ENCODE results near the gene NETO2. TPM values are rescaled to one million over a fixed set of nuclear protein-coding genes. Genes with fewer than 3 reads are reported as not detected.

Gene NETO2
- total RNA-seq, 1 experiment from 2014 or later: 38.2 TPM

- no peak for TF ChIP-seq POLR2AphosphoS5 (IDR thresholded peaks at IDR 0.05; ENCODE audit: low read depth, low read length)
- no peak for TF ChIP-seq CTCF (IDR thresholded peaks at IDR 0.05)
- no peak for TF ChIP-seq TCF7L2 (IDR thresholded peaks at IDR 0.05; ENCODE audit: low read depth, low read length)
- no peak for TF ChIP-seq REST (IDR thresholded peaks at IDR 0.05; ENCODE audit: insufficient read depth in 1 of 2, low read depth in 2 of 2, low read length in 1 of 2)
- TF ChIP-seq SIN3A (IDR thresholded peaks at IDR 0.05; ENCODE audit: borderline replicate concordance, insufficient read depth, low read depth, low read length): no peak
- Histone ChIP-seq H3K4me3 (ENCODE audit: low read depth in 2 of 2, low read length in 2 of 2) (no peak overlapping the region), H3K27ac (ENCODE audit: low read length) (no peak overlapping the region), H3K27me3 (ENCODE audit: control insufficient read depth, insufficient read depth, low read length) (no peaks in the 10 kb centered on the region), H3K9me3 (ENCODE audit: control insufficient read depth, insufficient read depth, low read depth, low read length) (no peaks in the 10 kb centered on the region), H3K4me1 (ENCODE audit: control insufficient read depth, insufficient read depth, low read length) (no peaks in the 10 kb centered on the region), H3K36me3 (ENCODE audit: control insufficient read depth, insufficient read depth, low read length) (no peaks in the 10 kb centered on the region)
- no peak for DNase-seq (ENCODE audit: low read depth, low spot score)
- intact Hi-C loops (cut with micrococcal nuclease; ENCODE audit: unreplicated experiment): no loop called here
- ChIA-PET CTCF (interaction anchor here (0.7 kb wide), 2 partner anchors 81 to 104 kb away, joined by 3 read pairs; no protein-coding TSS in a partner anchor), POLR2A (no interaction called here)
- ATAC-seq: no peak
- in situ Hi-C loops (cut with HindIII; ENCODE audit: low pct_unique_long_range_greater_than_20kb, low sequenced_read_pairs): no loop called here
- no TSS peak for BruUV-seq (replicated peaks)
These were observed 107.5 kb downstream of the NETO2 start for GRCh38 chr16:47036201-47036600.

DNA sequence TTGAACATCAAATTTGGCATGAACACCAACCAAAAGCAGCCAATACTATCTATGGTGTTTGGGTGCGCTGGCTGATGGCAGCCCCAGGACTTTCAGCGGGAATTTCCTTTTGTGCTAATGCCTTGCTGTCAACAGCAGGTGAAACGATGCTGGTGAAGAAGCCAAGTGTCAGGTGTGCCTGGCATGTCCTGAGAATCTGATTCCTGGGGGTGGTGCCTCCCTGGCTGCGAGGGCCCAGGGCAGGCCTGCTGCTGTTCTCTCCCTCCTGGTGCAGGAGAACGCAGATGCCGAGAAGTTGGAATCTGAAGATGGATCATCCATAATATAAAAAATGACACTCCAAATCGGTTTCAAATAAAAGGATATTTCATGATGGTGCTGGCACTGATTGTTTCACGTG is 108.3 kb downstream of the NETO2 start:
- Histone ChIP-seq H3K4me3 (ENCODE audit: low read depth in 2 of 2, low read length in 2 of 2) (no peak overlapping the region), H3K27me3 (ENCODE audit: control insufficient read depth, insufficient read depth, low read length) (no peaks in the 10 kb centered on the region), H3K4me1 (ENCODE audit: control insufficient read depth, insufficient read depth, low read length) (no peaks in the 10 kb centered on the region), H3K36me3 (ENCODE audit: control insufficient read depth, insufficient read depth, low read length) (no peaks in the 10 kb centered on the region), H3K9me3 (ENCODE audit: control insufficient read depth, insufficient read depth, low read depth, low read length) (no peaks in the 10 kb centered on the region), H3K27ac (ENCODE audit: low read length) (no peak overlapping the region)
- ChIA-PET POLR2A (no interaction called here), CTCF (interaction anchor here (0.6 kb wide), 1 partner anchor 25 kb away, joined by 3 read pairs; no protein-coding TSS in a partner anchor)
- intact Hi-C loops (cut with micrococcal nuclease; ENCODE audit: unreplicated experiment): no loop called here
- in situ Hi-C loops (cut with HindIII; ENCODE audit: low pct_unique_long_range_greater_than_20kb, low sequenced_read_pairs): no loop called here
- no TSS peak for BruUV-seq (replicated peaks)
- TF ChIP-seq TCF7L2 (IDR thresholded peaks at IDR 0.05; ENCODE audit: low read depth, low read length) (no peak), POLR2AphosphoS5 (IDR thresholded peaks at IDR 0.05; ENCODE audit: low read depth, low read length) (no peak), SIN3A (IDR thresholded peaks at IDR 0.05; ENCODE audit: borderline replicate concordance, insufficient read depth, low read depth, low read length) (no peak), CTCF (IDR thresholded peaks at IDR 0.05) (no peak), REST (IDR thresholded peaks at IDR 0.05; ENCODE audit: insufficient read depth in 1 of 2, low read depth in 2 of 2, low read length in 1 of 2) (no peak)
- DNase-seq (ENCODE audit: low read depth, low spot score): no peak
- ATAC-seq: no peak
